Glomerular endothelial cell (primary cell): ENCODE measurements around the gene TNFSF9. TPM values are rescaled to one million over a fixed set of nuclear protein-coding genes. Genes with fewer than 3 reads are reported as not detected.
"Not testable (repeated sequence)": the region's sequence is repeated elsewhere in the genome, so short reads cannot be mapped to it uniquely, and the experiment has no call there.

Source experiments
- DNase-seq: peaks from one replicate; pipeline ENCODE4 v3.0.0-alpha.2; 2011; ENCODE audit warnings: low read depth, low spot score; ENCODE audit errors: extremely low read depth
- total RNA-seq: library from RNA; depleted of rRNA; stranded (reverse); fragments of >200 nt; gene quantifications from 2 replicates; pipeline ENCODE4 v1.2.3, GENCODE V29; 2015

TNFSF9 gene
- total RNA-seq, 1 donor from 2014 or later: 8.2 TPM

- no peak for DNase-seq
Measured at GRCh38 chr19:6503407-6504201, 27.2 kb upstream of the TNFSF9 start.

GRCh38 chr19:6508028-6508771 is 22.6 kb upstream of the TNFSF9 start:
- not testable (repeated sequence) for DNase-seq

- DNase-seq: no peak
Measured at GRCh38 chr19:6509118-6509971, 21.5 kb upstream of the TNFSF9 start.

- DNase-seq: no peak
Measured at GRCh38 chr19:6510618-6511017, 20.2 kb upstream of the TNFSF9 start.

- DNase-seq: no peak
Measured at GRCh38 chr19:6514089-6514488, 16.7 kb upstream of the TNFSF9 start.

DNA sequence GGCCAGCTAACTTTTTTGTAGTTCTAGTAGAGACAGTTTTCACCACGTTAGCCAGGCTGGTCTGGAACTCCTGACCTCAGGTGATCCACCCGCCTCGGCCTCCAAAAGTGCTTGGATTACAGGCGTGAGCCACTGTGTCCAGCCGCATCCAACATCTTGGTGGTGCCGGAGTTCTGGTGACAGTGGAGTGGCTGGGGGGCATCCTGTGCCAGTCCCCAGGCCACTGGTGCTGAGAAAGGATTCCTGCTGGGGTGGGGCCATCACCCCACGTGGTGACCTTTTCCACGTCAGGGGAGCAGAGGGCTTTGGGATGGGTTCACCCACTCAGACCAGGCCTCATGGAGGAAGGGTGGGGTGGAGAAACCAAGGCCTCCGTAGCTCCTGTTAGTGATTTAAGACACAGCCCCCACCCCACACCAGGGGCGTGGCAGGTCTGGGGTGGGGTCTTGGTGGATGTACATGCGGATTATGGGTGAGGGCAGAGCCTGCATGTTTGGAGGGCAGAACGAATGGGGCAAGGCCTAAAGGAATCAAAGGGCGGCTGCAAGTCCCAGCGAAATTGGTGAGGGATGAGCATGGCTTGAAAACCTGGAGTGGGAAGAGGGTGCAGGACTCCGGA is 15.8 kb upstream of the TNFSF9 start:
- DNase-seq: no peak

DNA sequence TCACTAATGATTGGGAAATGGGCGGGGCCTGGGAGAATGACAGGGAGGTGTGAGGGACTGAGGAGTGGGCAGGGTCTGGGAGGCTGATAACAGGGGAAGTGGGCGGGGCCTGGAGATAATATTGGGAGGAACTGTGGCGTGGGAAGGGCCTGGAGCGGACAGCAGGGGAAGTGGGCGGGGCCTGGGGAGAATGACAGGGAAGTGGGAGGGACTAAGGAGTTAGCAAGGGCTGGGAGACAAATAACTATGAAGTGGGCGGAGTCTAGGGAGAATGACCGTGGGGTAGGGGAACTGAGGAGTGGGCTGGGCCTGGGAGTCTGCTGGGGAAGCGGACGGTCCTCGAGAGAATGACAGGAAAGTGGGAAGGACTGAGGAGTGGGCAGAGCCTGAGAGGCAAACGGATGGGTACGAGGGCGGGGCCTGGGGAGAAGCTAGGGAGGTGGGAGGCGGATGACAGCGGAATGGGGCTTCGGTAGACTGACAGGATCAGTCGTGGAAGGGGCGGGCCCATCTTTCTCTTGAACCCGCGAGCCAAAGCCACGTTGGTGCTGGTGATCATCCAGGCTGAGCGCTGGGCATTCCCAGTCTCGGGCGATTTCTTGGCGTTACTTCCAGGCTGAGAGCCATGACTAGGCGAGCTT is 14.7 kb upstream of the TNFSF9 start:
- DNase-seq: peak; percentile 82

DNA sequence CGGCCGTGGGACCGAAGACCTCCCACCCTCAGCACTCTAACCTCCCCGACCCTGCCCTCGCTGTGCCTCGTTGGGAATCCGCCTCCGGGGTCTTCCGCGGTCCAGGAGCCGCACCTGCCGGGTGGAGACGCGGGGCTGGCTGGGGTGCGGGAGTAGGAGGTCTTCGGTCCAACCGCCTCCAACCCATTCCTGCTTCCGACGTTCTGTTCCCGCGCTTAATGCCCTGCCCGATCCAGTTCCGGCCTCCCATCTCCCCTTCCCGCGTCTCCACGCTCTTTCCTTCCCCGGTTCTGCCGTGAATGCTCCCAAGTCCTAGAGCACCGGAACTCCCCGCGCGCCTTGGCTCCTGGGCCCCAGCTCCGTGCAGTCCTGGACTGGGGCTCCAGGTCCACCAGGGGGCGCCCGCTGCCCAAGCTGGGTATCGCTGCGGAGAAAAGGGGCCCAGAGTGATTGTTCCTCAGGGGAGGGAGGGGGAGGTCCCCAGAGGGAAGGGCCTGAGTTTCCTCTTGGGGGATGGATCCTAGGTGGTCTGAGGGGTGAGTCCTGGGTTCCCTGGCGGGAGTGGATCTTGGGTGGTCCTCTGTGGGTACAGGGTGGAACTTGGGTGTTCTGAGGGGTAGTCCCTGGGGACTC is 14.1 kb upstream of the TNFSF9 start:
- DNase-seq: no peak

GRCh38 chr19:6518145-6518911 is 12.5 kb upstream of the TNFSF9 start:
- no peak for DNase-seq

DNA sequence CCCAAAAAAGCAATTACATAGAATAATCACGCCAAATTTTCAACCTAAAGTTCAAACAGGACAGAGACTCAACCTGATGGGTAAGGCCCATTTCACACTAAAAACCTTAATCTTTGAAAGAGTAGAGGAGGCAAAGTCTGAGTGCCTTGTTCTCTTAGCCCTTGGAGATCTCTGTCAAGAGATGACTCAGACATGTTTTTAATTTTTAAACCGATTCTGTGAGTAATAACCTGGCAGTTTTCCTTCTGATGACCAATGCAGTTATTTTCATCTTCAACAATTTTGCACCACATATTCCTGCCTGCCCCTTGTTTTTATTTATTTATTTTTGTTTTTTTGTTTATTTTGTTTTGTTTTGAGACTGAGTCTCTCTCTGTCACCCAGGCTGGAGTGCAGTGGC is 11.5 kb upstream of the TNFSF9 start:
- no peak for DNase-seq

GRCh38 chr19:6521718-6522646 is 8.8 kb upstream of the TNFSF9 start:
- DNase-seq: no peak

DNA sequence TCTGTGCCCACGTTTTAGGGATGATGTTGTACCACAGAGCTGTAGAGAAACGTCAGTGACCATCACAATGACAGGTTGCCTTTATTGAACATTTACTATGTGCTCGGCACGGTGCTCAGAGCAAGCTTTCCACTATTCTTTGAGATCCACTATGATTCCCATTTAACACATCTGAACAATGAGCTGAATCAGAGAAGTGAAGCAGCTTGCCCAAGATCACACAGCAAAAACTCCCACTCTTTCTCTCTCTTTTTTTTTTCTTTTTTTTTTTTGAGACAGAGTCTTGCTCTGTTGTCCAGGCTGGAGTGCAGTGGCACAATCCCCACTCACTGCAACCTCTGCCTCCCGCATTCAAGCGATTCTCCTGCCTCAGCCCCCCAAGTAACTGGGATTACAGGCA is 8.1 kb upstream of the TNFSF9 start:
- no peak for DNase-seq

- no peak for DNase-seq
Measured at GRCh38 chr19:6524311-6524710, 6.5 kb upstream of the TNFSF9 start.

DNA sequence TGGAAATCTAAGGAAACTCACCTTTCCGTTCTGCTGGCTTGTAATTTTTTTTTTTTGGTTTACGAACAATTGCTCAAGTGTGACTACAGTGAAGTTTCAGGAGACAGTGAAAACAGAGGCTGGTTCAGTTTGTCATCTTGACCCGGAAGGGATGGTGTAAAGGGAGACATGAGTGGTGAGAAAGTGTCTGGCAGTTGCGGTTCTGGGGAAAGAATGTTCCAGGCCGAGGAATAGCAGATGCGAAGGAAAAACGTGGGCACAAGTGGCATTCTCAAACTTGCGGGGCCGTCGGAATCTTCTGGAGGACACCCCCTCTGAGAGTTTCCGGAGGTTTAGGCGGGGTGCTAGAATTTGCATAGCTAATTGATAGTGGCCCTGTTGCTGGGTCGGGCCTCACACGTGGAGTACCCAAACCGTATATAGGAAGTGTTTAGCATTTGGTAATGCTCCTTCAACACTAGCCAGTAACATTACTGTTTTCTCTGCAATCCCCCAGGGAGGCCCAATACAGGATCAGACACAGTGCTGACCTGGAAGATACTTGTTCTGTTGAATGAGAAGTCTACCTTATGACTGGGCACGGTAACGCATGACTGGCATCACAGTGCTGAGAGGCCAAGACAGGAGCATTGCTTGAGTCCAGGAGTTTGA is 2.8 kb upstream of the TNFSF9 start:
- no peak for DNase-seq

DNA sequence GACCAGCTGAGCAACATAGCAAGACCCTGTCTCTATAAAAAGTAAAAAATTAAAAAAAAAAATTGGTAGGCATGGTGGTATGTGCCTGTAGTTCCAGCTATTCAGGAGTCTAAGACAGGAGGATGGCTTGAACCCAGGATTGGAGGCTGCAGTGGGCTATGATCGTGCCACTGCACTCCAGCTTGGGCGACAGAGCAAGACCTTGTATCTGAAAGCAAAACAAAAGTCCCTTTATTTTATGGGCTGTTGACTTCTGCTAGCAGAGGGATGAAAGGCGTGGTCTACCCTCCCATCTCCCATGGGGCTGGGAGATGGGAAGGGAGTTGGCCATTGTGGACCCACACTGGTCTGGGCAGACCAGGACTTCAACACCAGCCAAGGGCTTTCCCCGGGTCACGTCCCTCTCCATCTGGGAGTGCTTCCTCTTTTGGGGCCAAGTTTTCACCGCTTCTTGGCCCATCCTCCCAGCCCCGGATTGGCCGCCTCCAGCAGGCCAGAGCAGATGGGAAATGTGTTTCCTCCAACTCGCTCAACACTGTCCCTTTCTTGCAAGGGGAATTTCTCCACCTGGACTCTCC is 2.2 kb upstream of the TNFSF9 start:
- DNase-seq: no peak

- no peak for DNase-seq
Measured at GRCh38 chr19:6529351-6529750, 1.5 kb upstream of the TNFSF9 start.

GRCh38 chr19:6529937-6530385 is 865 bp upstream of the TNFSF9 start:
- DNase-seq: no peak
